ENCODE data around the gene TMEFF1.

Gene TMEFF1

GRCh38 chr9:100447041-100447440 lies 25.9 kb upstream of the TMEFF1 start:
- no peak for DNase-seq

- DNase-seq = no peak
Observed at GRCh38 chr9:100448266-100448665, 24.7 kb upstream of the TMEFF1 start.

- DNase-seq = no peak
Observed at GRCh38 chr9:100449420-100449819, 23.5 kb upstream of the TMEFF1 start.

GRCh38 chr9:100452894-100453293 lies 20.1 kb upstream of the TMEFF1 start:
- DNase-seq = no peak

- no peak for DNase-seq
Observed at GRCh38 chr9:100455470-100455869, 17.5 kb upstream of the TMEFF1 start.

GRCh38 chr9:100457517-100457916 lies 15.4 kb upstream of the TMEFF1 start:
- DNase-seq = no peak

- DNase-seq = no peak
Observed at GRCh38 chr9:100459963-100460362, 13.0 kb upstream of the TMEFF1 start.

GRCh38 chr9:100465274-100465673 lies 7.7 kb upstream of the TMEFF1 start:
- DNase-seq = peak in 2 of 56 donors; percentile 5 to 7

GRCh38 chr9:100465761-100466160 lies 7.2 kb upstream of the TMEFF1 start:
- no peak for DNase-seq

- DNase-seq = peak in 2 of 56 donors; percentile 5 to 6
Observed at GRCh38 chr9:100466171-100466828, 6.6 kb upstream of the TMEFF1 start.

- DNase-seq = no peak
Observed at GRCh38 chr9:100466829-100467221, 6.1 kb upstream of the TMEFF1 start.

GRCh38 chr9:100468041-100468440 lies 4.9 kb upstream of the TMEFF1 start:
- DNase-seq = no peak

- no peak for DNase-seq
Observed at GRCh38 chr9:100472268-100472667, 681 bp upstream of the TMEFF1 start.

- DNase-seq = peak in 19 of 56 donors; percentile 21 to 68 (median 50)
Observed at GRCh38 chr9:100473276-100474081, 530 bp downstream of the TMEFF1 start.

- peak in 24 of 56 donors; percentile 6 to 57 (median 35) for DNase-seq
Observed at GRCh38 chr9:100474082-100474923, 1.4 kb downstream of the TMEFF1 start.

GRCh38 chr9:100474924-100475276 lies 2.0 kb downstream of the TMEFF1 start:
- no peak for DNase-seq

- no peak for DNase-seq
Observed at GRCh38 chr9:100477241-100477640, 4.3 kb downstream of the TMEFF1 start.

- no peak for DNase-seq
Observed at GRCh38 chr9:100478192-100478591, 5.2 kb downstream of the TMEFF1 start.

GRCh38 chr9:100479820-100480219 lies 6.9 kb downstream of the TMEFF1 start:
- DNase-seq = no peak

- DNase-seq = no peak
Observed at GRCh38 chr9:100485196-100485595, 12.2 kb downstream of the TMEFF1 start.

GRCh38 chr9:100486479-100487176 lies 13.7 kb downstream of the TMEFF1 start:
- DNase-seq = no peak
